K562 (cell line): Measurements from ENCODE around the gene SLC27A2. TPM values are rescaled to one million over a fixed set of nuclear protein-coding genes. Genes with fewer than 3 reads are reported as not detected.

Source experiments
- BCOR ChIP-seq: fragments of 450-650 bp; IDR thresholded peaks from 2 replicates; pipeline ENCODE4 v1.6.1; 2016
- CREB3L1 ChIP-seq: fragments of 450-650 bp; IDR thresholded peaks from 2 replicates; pipeline ENCODE4 v1.6.1; 2014; ENCODE audit warnings: low read depth, mild to moderate bottlenecking, moderate library complexity, borderline replicate concordance
- CXXC5 ChIP-seq: fragments of 250-450 bp; sonication (Bioruptor Pico); IDR thresholded peaks from 2 replicates; pipeline ENCODE4 v1.8.0; 2022; ENCODE audit warnings: inconsistent platforms, mild to moderate bottlenecking, moderate library complexity
- E2F6 ChIP-seq, 2 experiments: IDR thresholded peaks; 2 replicates each; pipeline ENCODE4 v1.6.1; 2011; ENCODE audit warnings: borderline replicate concordance in 1 of 2, control low read depth in 1 of 2, low read depth in 1 of 2, low read length in 1 of 2, mild to moderate bottlenecking in 1 of 2, mixed read lengths in 1 of 2, moderate library complexity in 1 of 2; ENCODE audit not compliant: insufficient read depth in 1 of 2, insufficient read length in 1 of 2, poor library complexity in 1 of 2, severe bottlenecking in 1 of 2; ENCODE audit errors: extremely low read depth in 1 of 2
- ESRRA ChIP-seq: fragments of 450-650 bp; IDR thresholded peaks from 2 replicates; pipeline ENCODE4 v1.6.1; 2014; ENCODE audit warnings: low read depth, mild to moderate bottlenecking, moderate library complexity, borderline replicate concordance
- GATAD2A ChIP-seq: fragments of 450-650 bp; IDR thresholded peaks from 2 replicates; pipeline ENCODE4 v1.6.1; 2017
- HMGN3 ChIP-seq: IDR thresholded peaks from 2 replicates; pipeline ENCODE4 v1.6.1; 2011; ENCODE audit warnings: borderline replicate concordance, low read depth, mild to moderate bottlenecking, mixed read lengths, low read length; ENCODE audit not compliant: insufficient read length; ENCODE audit errors: extremely low read depth
- KLF1 ChIP-seq: fragments of 450-650 bp; IDR thresholded peaks from 2 replicates; pipeline ENCODE4 v1.6.1; 2016; ENCODE audit warnings: missing genetic modification characterization, missing compliant biosample characterization
- LEF1 ChIP-seq: fragments of 450-650 bp; IDR thresholded peaks from 2 replicates; pipeline ENCODE4 v1.6.1; 2016; ENCODE audit warnings: mild to moderate bottlenecking
- PBX2 ChIP-seq, 2 experiments: IDR thresholded peaks in 1 of 2; conservative IDR thresholded peaks in 1 of 2; 2 replicates each; pipeline ENCODE4 v1.6.1; 2016; ENCODE audit warnings: low read depth in 2 of 2, mild to moderate bottlenecking in 1 of 2, missing compliant biosample characterization in 1 of 2, missing genetic modification characterization in 1 of 2, moderate library complexity in 1 of 2
- POLR2G ChIP-seq: fragments of 200-400 bp; formaldehyde crosslinking; IDR thresholded peaks from 2 replicates; pipeline ENCODE4 v1.6.1; 2017; ENCODE audit warnings: low read depth, mild to moderate bottlenecking, antibody characterized with exemption, low read length, moderate library complexity
- SNIP1 ChIP-seq: fragments of 450-650 bp; IDR thresholded peaks from 2 replicates; pipeline ENCODE4 v1.7.1; 2017; ENCODE audit warnings: low read depth, mild to moderate bottlenecking
- TAF15 ChIP-seq: fragments of 200-400 bp; formaldehyde crosslinking; IDR thresholded peaks from 2 replicates; pipeline ENCODE4 v1.6.1; 2017; ENCODE audit warnings: mild to moderate bottlenecking, low read depth, low read length, moderate library complexity
- ZEB2 ChIP-seq: fragments of 450-650 bp; IDR thresholded peaks from 2 replicates; pipeline ENCODE4 v1.6.1; 2016
- ZFX ChIP-seq: sonication (generic); formaldehyde crosslinking; IDR thresholded peaks from 2 replicates; pipeline ENCODE4 v1.8.0; 2022; ENCODE audit warnings: mild to moderate bottlenecking, missing genetic modification reagents, moderate library complexity
- ZNF12 ChIP-seq: sonication (generic); formaldehyde crosslinking; IDR thresholded peaks from 2 replicates; pipeline ENCODE4 v1.4.0; 2020; ENCODE audit warnings: mild to moderate bottlenecking, missing genetic modification reagents
- ZNF583 ChIP-seq: fragments of 250-450 bp; sonication (Bioruptor Pico); IDR thresholded peaks from 2 replicates; pipeline ENCODE4 v1.4.0; 2020
- polyA plus RNA-seq, 8 experiments: library from polyadenylated mRNA; depleted of rRNA in 4 of 8; stranded (reverse) in 5 of 8; unstranded in 3 of 8; fragments of >200 nt; fragmentation: Nextera tagmentation in 2 of 8; fragmentation: Illumina TruSeq in 1 of 8; extraction: Ambion mirVana in 2 of 8; extraction: Trizol in 1 of 8; gene quantifications; 2 replicates each; pipeline versions ENCODE4 v1.2.1 to v1.2.3, GENCODE V29; 2011 to 2014; ENCODE audit warnings: inconsistent platforms in 1 of 8, missing spikeins in 1 of 8
- total RNA-seq, 7 experiments: library from RNA; depleted of rRNA in 6 of 7; stranded (reverse); fragments of >200 nt in 6 of 7; fragmentation: Illumina TruSeq in 2 of 7; extraction: Trizol in 2 of 7; gene quantifications; 2 replicates each; pipeline versions ENCODE4 v1.2.1 to v1.2.3, GENCODE V29; 2011 to 2021; ENCODE audit warnings: low replicate concordance in 1 of 7

SLC27A2 gene
- total and polyA plus RNA-seq, 9 of the 15 experiments (the other 6 are each of a cell fraction or from before 2014, with no cell fraction given), result 4.9 to 38.0 (median 22.7) TPM

- TF ChIP-seq POLR2G (peak; percentile 83), SNIP1 (no peak), E2F6 (IDR thresholded peaks at IDR 0.05; ENCODE audit: borderline replicate concordance in 1 of 2, extremely low read depth in 1 of 2, insufficient read depth in 1 of 2, insufficient read length in 1 of 2, low read depth in 1 of 2, low read length in 1 of 2, poor library complexity in 1 of 2, severe bottlenecking in 1 of 2) (peak; percentile 25 to 89), GATAD2A (no peak), CREB3L1 (peak; percentile 28; the same call in 1 of the 2 replicates), ZEB2 (peak; percentile 41; the same call in 1 of the 2 replicates), TAF15 (no peak), ZNF12 (no peak), PBX2 (CRISPR knock-in tag; IDR thresholded peaks at IDR 0.05; ENCODE audit: low read depth) (no peak), PBX2 (tag; conservative IDR thresholded peaks at IDR 0.05; ENCODE audit: low read depth) (no peak), LEF1 (no peak), ESRRA (peak; percentile 45; the same call in 1 of the 2 replicates), ZNF583 (CRISPR knock-in tag) (no peak), BCOR (no peak), ZFX (CRISPR knock-in tag) (peak; percentile 16; the same call in 1 of the 2 replicates), KLF1 (tag) (0 out of 2 replicates have a peak, but pooled peaks have one; percentile 31), HMGN3 (no peak), CXXC5 (CRISPR knock-in tag) (peak; percentile 79; the same call in 1 of the 2 replicates)
These were observed 420 bp downstream of the SLC27A2 start (continued) for GRCh38 chr15:50182219-50183013.
